ENCODE results near the gene SH3BP5.

Gene SH3BP5

DNA sequence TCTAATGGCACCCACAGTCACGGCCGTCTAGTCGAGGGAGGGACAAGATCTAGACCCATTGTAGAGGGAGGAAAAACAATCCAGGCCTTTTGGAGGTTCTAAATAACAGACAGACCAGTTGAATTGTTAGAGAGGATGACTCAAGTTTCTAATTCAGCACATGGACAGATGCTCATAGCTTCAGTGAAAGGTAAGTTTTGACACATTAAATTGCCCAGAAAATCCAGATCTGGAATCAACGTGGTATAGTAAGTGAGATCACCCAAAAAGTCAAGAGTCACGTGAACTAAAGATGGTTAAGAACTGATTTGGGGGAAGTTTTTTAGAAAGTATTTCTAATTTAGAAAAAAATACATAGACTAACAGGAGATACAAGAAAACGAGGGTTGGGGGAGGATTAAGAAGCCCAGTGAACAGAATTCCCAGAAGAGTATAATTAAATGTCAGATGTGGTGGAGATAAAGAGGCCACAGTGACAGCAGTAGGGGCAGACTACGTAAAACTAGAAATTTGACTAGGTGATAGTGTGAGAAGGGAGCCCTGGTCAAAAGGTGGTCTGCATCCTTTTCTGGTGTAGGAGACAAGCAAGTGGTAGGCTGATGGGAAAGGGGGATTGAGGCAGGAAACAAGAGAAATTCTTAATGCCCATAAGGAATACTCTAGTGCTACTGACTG lies 79.2 kb downstream of the SH3BP5 start:
- TF ChIP-seq SPI1 (IDR thresholded peaks at IDR 0.05; ENCODE audit: low read depth, low read length) (no peak), POLR2AphosphoS5 (IDR thresholded peaks at IDR 0.05; ENCODE audit: low read depth, low read length) (no peak), POU2F2 (IDR thresholded peaks at IDR 0.05; ENCODE audit: low read depth, low read length) (no peak), PAX5 (IDR thresholded peaks at IDR 0.05; ENCODE audit: insufficient read depth, low read length, severe bottlenecking) (no peak), POLR2A (IDR thresholded peaks at IDR 0.05; ENCODE audit: low read depth, low read length) (no peak), TAF1 (IDR thresholded peaks at IDR 0.05; ENCODE audit: low read depth, low read length) (no peak)
- DNase-seq (ENCODE audit: insufficient read length, low spot score) (no peak), FAIRE-seq (no peak)

DNA sequence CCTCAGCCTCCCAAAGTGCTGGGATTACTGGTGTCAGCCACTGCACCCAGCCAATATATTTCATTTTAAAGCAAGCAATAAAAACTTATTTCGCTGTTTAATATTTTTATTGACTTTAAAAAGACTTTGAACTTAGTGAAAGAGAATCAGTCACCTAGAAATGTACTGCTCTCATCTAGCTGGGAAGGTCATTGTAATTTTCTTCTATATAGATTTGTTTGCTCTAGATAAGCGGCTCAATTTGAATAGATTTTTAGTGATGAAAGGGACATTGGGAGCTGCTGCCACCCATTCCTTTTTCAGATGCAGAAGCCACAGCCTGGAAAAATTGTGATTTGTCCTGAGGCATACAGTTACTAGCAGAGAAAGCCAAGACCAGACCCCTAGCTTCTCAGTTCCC lies 86.2 kb downstream of the SH3BP5 start:
- no peak for DNase-seq (ENCODE audit: insufficient read length, low spot score)

GRCh38 chr3:15243822-15244482 lies 88.4 kb downstream of the SH3BP5 start:
- DNase-seq (ENCODE audit: insufficient read length, low spot score) (no peak), FAIRE-seq (no peak)
- TF ChIP-seq POU2F2 (IDR thresholded peaks at IDR 0.05; ENCODE audit: low read depth, low read length) = no peak
- TF ChIP-seq POLR2AphosphoS5 (IDR thresholded peaks at IDR 0.05; ENCODE audit: low read depth, low read length) = no peak
- TF ChIP-seq POLR2A (IDR thresholded peaks at IDR 0.05; ENCODE audit: low read depth, low read length) = no peak
- TF ChIP-seq PAX5 (IDR thresholded peaks at IDR 0.05; ENCODE audit: insufficient read depth, low read length, severe bottlenecking) = no peak
- TF ChIP-seq TAF1 (IDR thresholded peaks at IDR 0.05; ENCODE audit: low read depth, low read length) = no peak
- no peak for TF ChIP-seq SPI1 (IDR thresholded peaks at IDR 0.05; ENCODE audit: low read depth, low read length)

More for the DNA sequence above, 86.2 kb downstream of the SH3BP5 start:
- FAIRE-seq = no peak
- TF ChIP-seq PAX5 (IDR thresholded peaks at IDR 0.05; ENCODE audit: insufficient read depth, low read length, severe bottlenecking) = no peak
- no peak for TF ChIP-seq SPI1 (IDR thresholded peaks at IDR 0.05; ENCODE audit: low read depth, low read length)
- no peak for TF ChIP-seq POLR2AphosphoS5 (IDR thresholded peaks at IDR 0.05; ENCODE audit: low read depth, low read length)
- TF ChIP-seq POLR2A (IDR thresholded peaks at IDR 0.05; ENCODE audit: low read depth, low read length) = no peak
- no peak for TF ChIP-seq POU2F2 (IDR thresholded peaks at IDR 0.05; ENCODE audit: low read depth, low read length)
- TF ChIP-seq TAF1 (IDR thresholded peaks at IDR 0.05; ENCODE audit: low read depth, low read length) = no peak

- DNase-seq (ENCODE audit: insufficient read length, low spot score) = no peak
- FAIRE-seq = no peak
- TF ChIP-seq POLR2AphosphoS5 (IDR thresholded peaks at IDR 0.05; ENCODE audit: low read depth, low read length) (no peak), TAF1 (IDR thresholded peaks at IDR 0.05; ENCODE audit: low read depth, low read length) (no peak), POLR2A (IDR thresholded peaks at IDR 0.05; ENCODE audit: low read depth, low read length) (no peak), PAX5 (IDR thresholded peaks at IDR 0.05; ENCODE audit: insufficient read depth, low read length, severe bottlenecking) (no peak), POU2F2 (IDR thresholded peaks at IDR 0.05; ENCODE audit: low read depth, low read length) (no peak), SPI1 (IDR thresholded peaks at IDR 0.05; ENCODE audit: low read depth, low read length) (no peak)
Measured at GRCh38 chr3:15241341-15241740, 91.0 kb downstream of the SH3BP5 start.

DNA sequence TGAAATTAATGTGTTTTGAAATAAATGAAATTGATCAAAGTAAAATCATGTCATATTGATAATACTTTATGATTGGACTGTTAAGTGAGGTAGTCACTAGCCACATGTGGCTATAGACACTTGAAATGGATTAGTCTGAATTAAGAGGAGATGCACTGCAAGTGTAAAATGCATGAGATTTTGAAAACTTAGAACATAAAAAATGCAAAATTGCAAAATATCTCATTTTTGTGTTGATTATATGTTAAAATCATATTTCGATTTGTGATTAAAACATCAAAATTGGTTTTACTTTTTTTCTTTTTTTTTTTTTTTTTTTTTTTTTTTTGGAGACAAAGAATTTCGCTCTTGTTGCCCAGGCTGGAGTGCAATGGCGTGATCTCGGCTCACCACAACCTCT lies 103.1 kb downstream of the SH3BP5 start:
- DNase-seq (ENCODE audit: insufficient read length, low spot score) = no peak
- FAIRE-seq = no peak
- TF ChIP-seq SPI1 (IDR thresholded peaks at IDR 0.05; ENCODE audit: low read depth, low read length) (no peak), POU2F2 (IDR thresholded peaks at IDR 0.05; ENCODE audit: low read depth, low read length) (no peak), POLR2AphosphoS5 (IDR thresholded peaks at IDR 0.05; ENCODE audit: low read depth, low read length) (no peak), PAX5 (IDR thresholded peaks at IDR 0.05; ENCODE audit: insufficient read depth, low read length, severe bottlenecking) (no peak), POLR2A (IDR thresholded peaks at IDR 0.05; ENCODE audit: low read depth, low read length) (no peak), TAF1 (IDR thresholded peaks at IDR 0.05; ENCODE audit: low read depth, low read length) (no peak)

DNA sequence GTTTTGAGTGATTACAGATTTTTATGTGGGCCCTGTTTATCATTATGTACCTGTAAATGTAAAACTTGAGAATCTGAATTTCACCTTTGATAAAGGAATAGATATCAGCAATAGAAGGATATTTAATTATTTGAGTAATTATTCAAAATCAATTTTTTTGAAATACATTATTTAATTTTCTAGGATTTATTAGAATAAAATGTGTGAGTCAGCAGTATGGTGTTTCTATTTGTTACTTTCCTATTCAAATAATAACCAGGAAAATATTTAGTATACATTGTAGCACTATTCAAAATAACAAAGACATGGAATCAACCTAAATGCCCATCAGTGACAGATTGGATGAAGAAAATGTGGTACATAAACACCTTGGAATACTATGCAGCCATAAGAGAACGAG lies 104.2 kb downstream of the SH3BP5 start:
- DNase-seq (ENCODE audit: insufficient read length, low spot score) (no peak), FAIRE-seq (no peak)
- TF ChIP-seq SPI1 (IDR thresholded peaks at IDR 0.05; ENCODE audit: low read depth, low read length) (no peak), POLR2AphosphoS5 (IDR thresholded peaks at IDR 0.05; ENCODE audit: low read depth, low read length) (no peak)

GRCh38 chr3:15223685-15224572 lies 108.5 kb downstream of the SH3BP5 start:
- DNase-seq (ENCODE audit: insufficient read length, low spot score) (no peak), FAIRE-seq (no peak)
- TF ChIP-seq POLR2A (IDR thresholded peaks at IDR 0.05; ENCODE audit: low read depth, low read length) (no peak), POLR2AphosphoS5 (IDR thresholded peaks at IDR 0.05; ENCODE audit: low read depth, low read length) (no peak), SPI1 (IDR thresholded peaks at IDR 0.05; ENCODE audit: low read depth, low read length) (no peak), POU2F2 (IDR thresholded peaks at IDR 0.05; ENCODE audit: low read depth, low read length) (no peak), TAF1 (IDR thresholded peaks at IDR 0.05; ENCODE audit: low read depth, low read length) (no peak), PAX5 (IDR thresholded peaks at IDR 0.05; ENCODE audit: insufficient read depth, low read length, severe bottlenecking) (no peak)

DNA sequence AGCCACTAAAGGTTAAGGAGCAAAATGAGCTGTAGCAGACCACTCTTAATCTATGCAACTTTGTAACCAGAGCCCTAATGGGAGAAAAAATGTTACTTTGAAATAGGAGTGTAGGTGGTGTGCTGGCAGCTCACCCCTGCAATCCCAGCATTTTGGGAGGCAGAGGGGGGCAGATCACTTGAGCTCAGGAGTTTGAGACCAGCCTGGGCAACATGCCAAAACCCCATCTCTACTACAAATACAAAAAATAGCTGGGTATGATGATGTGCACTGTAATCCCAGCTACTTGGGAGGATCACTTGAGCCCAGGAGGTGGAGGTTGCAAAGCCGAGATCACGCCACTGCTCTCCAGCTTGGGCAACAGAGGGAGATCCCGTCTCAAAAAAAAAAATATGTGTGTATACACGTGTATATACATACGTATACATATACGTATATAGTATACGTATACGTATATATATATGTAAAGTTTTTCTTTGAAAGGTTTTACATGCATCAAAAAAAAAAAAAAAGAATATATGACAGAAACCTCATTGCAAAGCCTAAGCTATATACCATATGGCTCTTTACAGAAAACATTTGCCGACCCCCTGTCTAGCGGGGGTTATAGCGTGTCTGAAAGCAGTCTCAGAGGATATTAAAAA lies 110.7 kb downstream of the SH3BP5 start:
- TF ChIP-seq SPI1 (IDR thresholded peaks at IDR 0.05; ENCODE audit: low read depth, low read length) (no peak), PAX5 (IDR thresholded peaks at IDR 0.05; ENCODE audit: insufficient read depth, low read length, severe bottlenecking) (no peak), POLR2A (IDR thresholded peaks at IDR 0.05; ENCODE audit: low read depth, low read length) (no peak), POLR2AphosphoS5 (IDR thresholded peaks at IDR 0.05; ENCODE audit: low read depth, low read length) (no peak), TAF1 (IDR thresholded peaks at IDR 0.05; ENCODE audit: low read depth, low read length) (no peak), POU2F2 (IDR thresholded peaks at IDR 0.05; ENCODE audit: low read depth, low read length) (no peak)
- DNase-seq (ENCODE audit: insufficient read length, low spot score) (no peak), FAIRE-seq (no peak)

GRCh38 chr3:15220661-15221060 lies 111.7 kb downstream of the SH3BP5 start:
- no peak for TF ChIP-seq PAX5 (IDR thresholded peaks at IDR 0.05; ENCODE audit: insufficient read depth, low read length, severe bottlenecking)
- FAIRE-seq (no peak), DNase-seq (ENCODE audit: insufficient read length, low spot score) (no peak)
